CD4-positive, alpha-beta memory T cell (primary cell): ENCODE measurements around the gene ME1. TPM values are rescaled to one million over a fixed set of nuclear protein-coding genes. Genes with fewer than 3 reads are reported as not detected.
A peak's percentile ranks its signal among the peaks of the same experiment; 100 is the strongest.

Experiments used
- CTCF ChIA-PET: fragments of 350-600 bp; sonication (Branson Sonifier 250); formaldehyde crosslinking; loops from one replicate; lab custom pipeline; 2021; ENCODE audit warnings: inconsistent platforms; ENCODE audit not compliant: partially characterized antibody; lab: Charles Lee
- POLR2A ChIA-PET: fragments of 350-600 bp; sonication (Branson Sonifier 250); formaldehyde crosslinking; loops from one replicate; lab custom pipeline; 2021; ENCODE audit not compliant: partially characterized antibody; lab: Charles Lee
- DNase-seq, 5 donors: peaks; one replicate each; pipeline versions ENCODE4 v3.0.0 to v3.0.0-alpha.2; 2020 to 2022; ENCODE audit warnings: mixed read lengths in 1 of 5
- H3K27ac ChIP-seq: one replicate; pipeline ENCODE4 v1.7.0; 2013; ENCODE audit warnings: low read depth, low read length
- H3K27me3 ChIP-seq: 2 replicates; pipeline ENCODE4 v1.7.0; 2013; ENCODE audit warnings: mild to moderate bottlenecking, low read length, moderate library complexity; ENCODE audit not compliant: insufficient read depth
- H3K36me3 ChIP-seq: 2 replicates; pipeline ENCODE4 v1.7.0; 2013; ENCODE audit warnings: mild to moderate bottlenecking, low read length, moderate library complexity; ENCODE audit not compliant: insufficient read depth
- H3K4me1 ChIP-seq: 2 replicates; pipeline ENCODE4 v1.7.0; 2013; ENCODE audit warnings: mild to moderate bottlenecking, low read length, moderate library complexity; ENCODE audit not compliant: insufficient read depth
- H3K4me3 ChIP-seq, 2 donors: one replicate each; pipeline ENCODE4 v1.7.0; 2013; ENCODE audit warnings: low read length in 2 of 2, mild to moderate bottlenecking in 1 of 2
- H3K9me3 ChIP-seq, 2 donors: one replicate each; pipeline ENCODE4 v1.7.0; 2013; ENCODE audit warnings: low read length in 2 of 2, control low read depth in 1 of 2; ENCODE audit not compliant: control insufficient read depth in 1 of 2
- H3K27ac Mint-ChIP-seq, 7 donors: one replicate each; pipeline ENCODE4 v1.8.0; 2020 to 2021; ENCODE audit warnings: mixed read lengths in 7 of 7, mild to moderate bottlenecking in 6 of 7, inconsistent platforms in 3 of 7, moderate library complexity in 3 of 7
- H3K27me3 Mint-ChIP-seq, 2 donors: one replicate each; pipeline ENCODE4 v1.8.0; 2020 to 2021; ENCODE audit warnings: mixed read lengths in 2 of 2
- H3K36me3 Mint-ChIP-seq, 2 donors: one replicate each; pipeline ENCODE4 v1.8.0; 2020 to 2021; ENCODE audit warnings: mixed read lengths in 2 of 2, inconsistent platforms in 1 of 2, mild to moderate bottlenecking in 1 of 2
- H3K4me1 Mint-ChIP-seq, 4 donors: one replicate each; pipeline ENCODE4 v1.8.0; 2020 to 2021; ENCODE audit warnings: mixed read lengths in 4 of 4, mild to moderate bottlenecking in 1 of 4
- H3K4me3 Mint-ChIP-seq, 8 donors: one replicate each; pipeline ENCODE4 v1.8.0; 2020 to 2021; ENCODE audit warnings: mixed read lengths in 8 of 8, mild to moderate bottlenecking in 7 of 8, moderate library complexity in 6 of 8, inconsistent platforms in 3 of 8
- H3K9me3 Mint-ChIP-seq, 8 donors: one replicate each; pipeline ENCODE4 v1.8.0; 2020 to 2021; ENCODE audit warnings: mixed read lengths in 8 of 8, mild to moderate bottlenecking in 5 of 8, inconsistent platforms in 3 of 8, moderate library complexity in 1 of 8
- intact Hi-C: fragments of 100-400 bp; cut with micrococcal nuclease; formaldehyde crosslinking; loops from one replicate; pipeline ENCODE4 v1.15.1; 2023
- polyA plus RNA-seq, 2 donors: library from polyadenylated mRNA; unstranded; fragments of 300-500 nt; fragmentation: Illumina TruSeq; gene quantifications; one replicate each; pipeline ENCODE4 v1.2.3, GENCODE V29; 2021
- total RNA-seq, 2 experiments: library from RNA; stranded (reverse); gene quantifications; one replicate each; pipeline ENCODE4 v1.2.3, GENCODE V29; 2021

The ME1 gene
- total and polyA plus RNA-seq, 4 experiments from 2014 or later = 0.08 to 0.67 (median 0.36) TPM

GRCh38 chr6:83215131-83216047, 215.5 kb downstream of the ME1 start:
- H3K27ac ChIP-seq = no peak overlapping the region
- H3K4me3 ChIP-seq = no peak overlapping the region
- H3K4me1 ChIP-seq = no peaks in the 10 kb centered on the region
- ChIA-PET CTCF (interaction anchor here (0.7 to 7.1 kb wide), 28 partner anchors 10 to 945 kb away, joined by 3 to 186 read pairs (median 4); partner anchors contain the start of genes DOP1A, PGM3, PRSS35 and RWDD2A), POLR2A (interaction anchor here (2.9 kb wide), 1 partner anchor 148 kb away, joined by 18 read pairs; the partner anchor contains the start of genes DOP1A and UBE3D)
- no peak overlapping the region for H3K27ac Mint-ChIP-seq
- intact Hi-C loops = loop anchor here (1.0 to 5.0 kb wide), 5 partner anchors 22 to 958 kb away; partner anchors contain the start of genes DOP1A, PGM3 and RWDD2A
- H3K27me3 Mint-ChIP-seq = peaks cover 3 to 9% of the 10 kb centered on the region in 2 donors
- H3K9me3 Mint-ChIP-seq = no peaks in the 10 kb centered on the region
- H3K4me1 Mint-ChIP-seq = no peaks in the 10 kb centered on the region
- DNase-seq = peak; percentile 49 to 51 (median 50)
- H3K4me3 Mint-ChIP-seq = no peak overlapping the region
- no peaks in the 10 kb centered on the region for H3K27me3 ChIP-seq
- no peaks in the 10 kb centered on the region for H3K36me3 Mint-ChIP-seq
- H3K36me3 ChIP-seq = no peaks in the 10 kb centered on the region
- H3K9me3 ChIP-seq = no peaks in the 10 kb centered on the region

GRCh38 chr6:83202031-83202430, 228.8 kb downstream of the ME1 start:
- Mint-ChIP-seq H3K36me3 (peaks cover 0 to 4% of the 10 kb centered on the region in 2 donors), H3K4me3 (no peak overlapping the region), H3K27me3 (peaks cover 9 to 10% of the 10 kb centered on the region in 2 donors), H3K27ac (no peak overlapping the region), H3K4me1 (peaks cover 0 to 5% (median 0%) of the 10 kb centered on the region in 4 donors), H3K9me3 (peaks cover 0 to 2% (median 0%) of the 10 kb centered on the region in 8 donors)
- Histone ChIP-seq H3K36me3 (no peaks in the 10 kb centered on the region), H3K4me1 (no peaks in the 10 kb centered on the region), H3K27me3 (no peaks in the 10 kb centered on the region), H3K4me3 (no peak overlapping the region), H3K9me3 (no peaks in the 10 kb centered on the region), H3K27ac (no peak overlapping the region)
- ChIA-PET CTCF (interaction anchor here (3.1 to 5.9 kb wide), 2 partner anchors 14 to 136 kb away, joined by 17 to 29 read pairs; partner anchors contain the start of genes DOP1A and UBE3D), POLR2A (no interaction called here)
- DNase-seq = no peak
- intact Hi-C loops = no loop called here

- ChIA-PET CTCF (interaction anchor here (3.1 kb wide), 1 partner anchor 134 kb away, joined by 17 read pairs; the partner anchor contains the start of genes DOP1A and UBE3D), POLR2A (no interaction called here)
- peaks cover 0 to 2% of the 10 kb centered on the region in 2 donors for H3K36me3 Mint-ChIP-seq
- no peak for DNase-seq
- no peak overlapping the region for H3K4me3 ChIP-seq
- H3K4me1 Mint-ChIP-seq = peaks cover 2 to 15% (median 7%) of the 10 kb centered on the region in 4 donors
- no peaks in the 10 kb centered on the region for H3K27me3 ChIP-seq
- no peak overlapping the region for H3K27ac Mint-ChIP-seq
- no peaks in the 10 kb centered on the region for H3K9me3 ChIP-seq
- no peaks in the 10 kb centered on the region for H3K9me3 Mint-ChIP-seq
- no peaks in the 10 kb centered on the region for H3K36me3 ChIP-seq
- H3K27me3 Mint-ChIP-seq = no peaks in the 10 kb centered on the region
- no peak overlapping the region for H3K4me3 Mint-ChIP-seq
- H3K4me1 ChIP-seq = no peaks in the 10 kb centered on the region
- H3K27ac ChIP-seq = no peak overlapping the region
- intact Hi-C loops = no loop called here
Observed at GRCh38 chr6:83199863-83200225, 231.0 kb downstream of the ME1 start.

- no peak for DNase-seq
- ChIA-PET CTCF (interaction anchor here (3.1 kb wide), 1 partner anchor 133 kb away, joined by 17 read pairs; the partner anchor contains the start of genes DOP1A and UBE3D), POLR2A (no interaction called here)
- Histone ChIP-seq H3K4me1 (peaks cover 2% of the 10 kb centered on the region), H3K27ac (no peak overlapping the region), H3K36me3 (no peaks in the 10 kb centered on the region), H3K9me3 (no peaks in the 10 kb centered on the region), H3K27me3 (no peaks in the 10 kb centered on the region), H3K4me3 (no peak overlapping the region)
- Mint-ChIP-seq H3K4me1 (peaks cover 6 to 21% (median 12%) of the 10 kb centered on the region in 4 donors), H3K27ac (no peak overlapping the region), H3K36me3 (peaks cover 0 to 4% of the 10 kb centered on the region in 2 donors), H3K27me3 (no peaks in the 10 kb centered on the region), H3K4me3 (no peak overlapping the region), H3K9me3 (no peaks in the 10 kb centered on the region)
- intact Hi-C loops = no loop called here
Observed at GRCh38 chr6:83199173-83199862, 231.5 kb downstream of the ME1 start.

GRCh38 chr6:83198486-83199172, 232.2 kb downstream of the ME1 start:
- no peaks in the 10 kb centered on the region for H3K27me3 Mint-ChIP-seq
- H3K9me3 Mint-ChIP-seq = no peaks in the 10 kb centered on the region
- no peaks in the 10 kb centered on the region for H3K36me3 ChIP-seq
- H3K4me1 Mint-ChIP-seq = peaks cover 11 to 26% (median 17%) of the 10 kb centered on the region in 4 donors
- CTCF ChIA-PET = interaction anchor here (1.5 to 12.0 kb wide), 4 partner anchors 17 to 133 kb away, joined by 3 to 108 read pairs (median 14); partner anchors contain the start of genes DOP1A and UBE3D
- intact Hi-C loops = no loop called here
- POLR2A ChIA-PET = no interaction called here
- no peak overlapping the region for H3K27ac ChIP-seq
- H3K9me3 ChIP-seq = no peaks in the 10 kb centered on the region
- no peak for DNase-seq
- no peak overlapping the region for H3K4me3 Mint-ChIP-seq
- H3K4me1 ChIP-seq = peaks cover 7% of the 10 kb centered on the region
- no peak overlapping the region for H3K27ac Mint-ChIP-seq
- peaks cover 0 to 5% of the 10 kb centered on the region in 2 donors for H3K36me3 Mint-ChIP-seq
- H3K4me3 ChIP-seq = no peak overlapping the region
- H3K27me3 ChIP-seq = no peaks in the 10 kb centered on the region

GRCh38 chr6:83193747-83194566, 236.9 kb downstream of the ME1 start:
- Mint-ChIP-seq H3K4me1 (peaks cover 32 to 58% (median 45%) of the 10 kb centered on the region in 4 donors), H3K27ac (peak overlapping the region in 6 of 7 donors; percentile 1 to 87 (median 74)), H3K36me3 (peaks cover 3 to 16% of the 10 kb centered on the region in 2 donors), H3K27me3 (no peaks in the 10 kb centered on the region), H3K4me3 (peak overlapping the region; percentile 74 to 99 (median 86)), H3K9me3 (no peaks in the 10 kb centered on the region)
- intact Hi-C loops = loop anchor here (1.0 to 5.0 kb wide), 4 partner anchors 21 to 1033 kb away; partner anchors contain the start of genes CEP162, CYB5R4 and DOP1A
- no peaks in the 10 kb centered on the region for H3K36me3 ChIP-seq
- no peaks in the 10 kb centered on the region for H3K27me3 ChIP-seq
- ChIA-PET POLR2A (interaction anchor here (0.8 to 2.1 kb wide), 4 partner anchors 10 to 946 kb away, joined by 3 to 11 read pairs (median 6); partner anchors contain the start of genes DOP1A and IBTK), CTCF (interaction anchor here (0.8 to 12.0 kb wide), 3 partner anchors 11 to 127 kb away, joined by 3 to 108 read pairs (median 12); partner anchors contain the start of genes DOP1A and UBE3D)
- peaks cover 21% of the 10 kb centered on the region for H3K4me1 ChIP-seq
- no peaks in the 10 kb centered on the region for H3K9me3 ChIP-seq
- DNase-seq = peak in 4 of 5 donors; percentile 12 to 48 (median 14)
- H3K4me3 ChIP-seq = peak overlapping the region; percentile 65 to 71
- peak overlapping the region; percentile 88 for H3K27ac ChIP-seq
